Panc1 (cell line): ENCODE data around the gene CDKL1.

Experiments used
- CTCF ChIP-seq: fragments of 450-650 bp; IDR thresholded peaks from 2 replicates; pipeline ENCODE4 v1.5.1; 2017; ENCODE audit warnings: mild to moderate bottlenecking
- POLR2AphosphoS5 ChIP-seq: IDR thresholded peaks from 2 replicates; pipeline ENCODE4 v1.6.1; 2012; ENCODE audit warnings: mild to moderate bottlenecking, low read depth, low read length, moderate library complexity
- REST ChIP-seq, 2 experiments: IDR thresholded peaks; 2 replicates each; pipeline ENCODE4 v1.6.1; 2011 to 2012; ENCODE audit warnings: low read depth in 2 of 2, control low read depth in 1 of 2, low read length in 1 of 2, mild to moderate bottlenecking in 1 of 2, moderate library complexity in 1 of 2; ENCODE audit not compliant: insufficient read depth in 1 of 2
- SIN3A ChIP-seq: IDR thresholded peaks from 2 replicates; pipeline ENCODE4 v1.6.1; 2012; ENCODE audit warnings: low read depth, mild to moderate bottlenecking, low read length, moderate library complexity, borderline replicate concordance; ENCODE audit not compliant: insufficient read depth

GRCh38 chr14:50321009-50321660, 75.5 kb downstream of the CDKL1 start:
- TF ChIP-seq CTCF = peak; percentile 87
- TF ChIP-seq REST (IDR thresholded peaks at IDR 0.05; ENCODE audit: insufficient read depth in 1 of 2, low read depth in 2 of 2, low read length in 1 of 2) = no peak
- TF ChIP-seq POLR2AphosphoS5 = no peak
- TF ChIP-seq SIN3A = no peak
